Sigmoid colon (tissue), 3 donors: ENCODE measurements around the gene RAB39A.

Experiments
- POLR2A ChIP-seq, 2 donors: fragments of 450-650 bp; IDR thresholded peaks; one replicate each; pipeline ENCODE4 v1.6.1; 2016; ENCODE audit warnings: antibody characterized with exemption in 2 of 2, mild to moderate bottlenecking in 2 of 2, moderate library complexity in 2 of 2
- TF ChIP-seq, protein P1 (sequence below), 4 experiments: fragments of 450-650 bp in 3 of 4; fragments of 200-600 bp in 1 of 4; IDR thresholded peaks; one replicate each; pipeline ENCODE4 v1.5.1; 2016 to 2019; ENCODE audit warnings: antibody characterized with exemption in 4 of 4, mild to moderate bottlenecking in 3 of 4, moderate library complexity in 2 of 4

DNA sequence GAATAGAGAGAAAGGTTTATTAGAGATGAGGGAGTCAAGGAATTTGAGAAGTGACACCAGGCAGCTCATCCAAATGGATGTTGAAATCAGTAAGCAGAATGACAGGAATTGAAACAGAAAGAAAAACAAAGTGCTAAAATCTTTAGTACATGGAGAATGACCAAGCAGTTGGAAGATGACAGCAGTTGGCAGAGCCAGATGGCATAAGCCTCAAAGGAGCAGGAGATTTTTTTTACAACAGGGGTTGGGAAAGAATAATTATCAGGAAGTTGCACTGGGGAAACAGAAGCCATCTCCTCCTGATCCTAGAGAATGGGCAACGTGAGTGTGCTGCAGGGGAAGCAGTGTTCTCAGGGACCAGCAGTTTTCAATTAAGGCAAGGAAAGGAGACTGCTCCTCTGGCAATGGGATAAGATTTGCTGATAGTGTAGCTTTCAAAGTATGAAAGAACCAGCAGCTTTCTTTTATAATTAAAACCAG is 28.9 kb downstream of the RAB39A start:
- TF ChIP-seq, protein P1, sequence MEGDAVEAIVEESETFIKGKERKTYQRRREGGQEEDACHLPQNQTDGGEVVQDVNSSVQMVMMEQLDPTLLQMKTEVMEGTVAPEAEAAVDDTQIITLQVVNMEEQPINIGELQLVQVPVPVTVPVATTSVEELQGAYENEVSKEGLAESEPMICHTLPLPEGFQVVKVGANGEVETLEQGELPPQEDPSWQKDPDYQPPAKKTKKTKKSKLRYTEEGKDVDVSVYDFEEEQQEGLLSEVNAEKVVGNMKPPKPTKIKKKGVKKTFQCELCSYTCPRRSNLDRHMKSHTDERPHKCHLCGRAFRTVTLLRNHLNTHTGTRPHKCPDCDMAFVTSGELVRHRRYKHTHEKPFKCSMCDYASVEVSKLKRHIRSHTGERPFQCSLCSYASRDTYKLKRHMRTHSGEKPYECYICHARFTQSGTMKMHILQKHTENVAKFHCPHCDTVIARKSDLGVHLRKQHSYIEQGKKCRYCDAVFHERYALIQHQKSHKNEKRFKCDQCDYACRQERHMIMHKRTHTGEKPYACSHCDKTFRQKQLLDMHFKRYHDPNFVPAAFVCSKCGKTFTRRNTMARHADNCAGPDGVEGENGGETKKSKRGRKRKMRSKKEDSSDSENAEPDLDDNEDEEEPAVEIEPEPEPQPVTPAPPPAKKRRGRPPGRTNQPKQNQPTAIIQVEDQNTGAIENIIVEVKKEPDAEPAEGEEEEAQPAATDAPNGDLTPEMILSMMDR (IDR thresholded peaks at IDR 0.05) = no peak
- no peak for TF ChIP-seq POLR2A (IDR thresholded peaks at IDR 0.05)
